HL-60 (cell line): ENCODE measurements around the gene RGS19.

Experiments
- GABPA ChIP-seq: IDR thresholded peaks from 2 replicates; pipeline ENCODE4 v1.6.1; 2012; ENCODE audit warnings: low read depth
- POLR2AphosphoS5 ChIP-seq: IDR thresholded peaks from 2 replicates; pipeline ENCODE4 v1.6.1; 2012; ENCODE audit warnings: low read depth
- TF ChIP-seq, protein P1 (sequence below): IDR thresholded peaks from one replicate; pipeline ENCODE4 v1.5.1; 2011; ENCODE audit warnings: low read length, control low read depth, inconsistent platforms; ENCODE audit not compliant: insufficient read depth

DNA sequence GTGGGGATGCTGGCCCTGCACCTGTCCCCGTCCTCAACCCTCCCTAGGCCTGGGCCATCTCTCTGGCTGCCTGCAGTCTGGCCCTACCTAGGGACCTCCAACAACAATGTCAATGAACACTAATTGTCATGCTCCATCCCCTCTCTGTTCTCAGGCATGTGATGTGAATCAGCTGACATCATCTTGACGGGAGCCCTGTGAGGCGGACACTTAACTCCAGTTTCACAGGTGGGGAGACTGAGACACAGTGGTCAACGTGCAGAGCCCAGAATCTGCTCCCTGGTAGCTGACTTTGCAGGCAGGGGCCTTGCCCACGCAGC is 17.1 kb downstream of the RGS19 start:
- TF ChIP-seq POLR2AphosphoS5 (no peak), GABPA (no peak)
- TF ChIP-seq, protein P1, sequence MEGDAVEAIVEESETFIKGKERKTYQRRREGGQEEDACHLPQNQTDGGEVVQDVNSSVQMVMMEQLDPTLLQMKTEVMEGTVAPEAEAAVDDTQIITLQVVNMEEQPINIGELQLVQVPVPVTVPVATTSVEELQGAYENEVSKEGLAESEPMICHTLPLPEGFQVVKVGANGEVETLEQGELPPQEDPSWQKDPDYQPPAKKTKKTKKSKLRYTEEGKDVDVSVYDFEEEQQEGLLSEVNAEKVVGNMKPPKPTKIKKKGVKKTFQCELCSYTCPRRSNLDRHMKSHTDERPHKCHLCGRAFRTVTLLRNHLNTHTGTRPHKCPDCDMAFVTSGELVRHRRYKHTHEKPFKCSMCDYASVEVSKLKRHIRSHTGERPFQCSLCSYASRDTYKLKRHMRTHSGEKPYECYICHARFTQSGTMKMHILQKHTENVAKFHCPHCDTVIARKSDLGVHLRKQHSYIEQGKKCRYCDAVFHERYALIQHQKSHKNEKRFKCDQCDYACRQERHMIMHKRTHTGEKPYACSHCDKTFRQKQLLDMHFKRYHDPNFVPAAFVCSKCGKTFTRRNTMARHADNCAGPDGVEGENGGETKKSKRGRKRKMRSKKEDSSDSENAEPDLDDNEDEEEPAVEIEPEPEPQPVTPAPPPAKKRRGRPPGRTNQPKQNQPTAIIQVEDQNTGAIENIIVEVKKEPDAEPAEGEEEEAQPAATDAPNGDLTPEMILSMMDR, result no peak
